ENCODE measurements around the gene AGPS. TPM values are rescaled to one million over a fixed set of nuclear protein-coding genes. Genes with fewer than 3 reads are reported as not detected.

AGPS gene
- total and polyA plus RNA-seq, 2 of the 13 experiments (the other 11 are each of a cell fraction or from before 2014, with no cell fraction given) = 39.4 to 99.0 TPM

GRCh38 chr2:177552422-177553175 is 160.0 kb downstream of the AGPS start (continued):
- 0 out of 2 replicates have a peak, but pooled peaks have one; percentile 5 for TF ChIP-seq ZNF609 (CRISPR knock-in tag; IDR thresholded peaks at IDR 0.05; ENCODE audit: borderline replicate concordance)
- no peak for TF ChIP-seq SMARCE1 (IDR thresholded peaks at IDR 0.05; ENCODE audit: borderline replicate concordance)
- peak; percentile 77 for TF ChIP-seq AGO2 (optimal IDR thresholded peaks at IDR 0.05; ENCODE audit: low read depth, low read length)
- TF ChIP-seq ZBTB1 (CRISPR knock-in tag; IDR thresholded peaks at IDR 0.05; ENCODE audit: borderline replicate concordance) = no peak
- TF ChIP-seq HNF1A (IDR thresholded peaks at IDR 0.05; ENCODE audit: low read depth) = no peak
- TF ChIP-seq HNF1A (CRISPR knock-in tag; IDR thresholded peaks at IDR 0.05; ENCODE audit: borderline replicate concordance) = peak; percentile 54; the same call in 1 of the 2 replicates
- TF ChIP-seq ZNF790 (CRISPR knock-in tag; IDR thresholded peaks at IDR 0.05; ENCODE audit: borderline replicate concordance) = no peak
- peak; percentile 31; the same call in 1 of the 2 replicates for TF ChIP-seq ZNF276 (CRISPR knock-in tag; IDR thresholded peaks at IDR 0.05; ENCODE audit: low read depth)
- no peak for TF ChIP-seq ZC3H4 (CRISPR knock-in tag; IDR thresholded peaks at IDR 0.05; ENCODE audit: borderline replicate concordance)
- peak; percentile 76; the same call in 1 of the 2 replicates for TF ChIP-seq EED (CRISPR knock-in tag; IDR thresholded peaks at IDR 0.05)
- no peak for TF ChIP-seq ZNF17 (CRISPR knock-in tag; IDR thresholded peaks at IDR 0.05)
- TF ChIP-seq NFKB2 (CRISPR knock-in tag; IDR thresholded peaks at IDR 0.05; ENCODE audit: borderline replicate concordance) = peak; percentile 68; the same call in 1 of the 2 replicates
- TF ChIP-seq IRF2 (CRISPR knock-in tag; IDR thresholded peaks at IDR 0.05) = peak; percentile 87
- 0 out of 2 replicates have a peak, but pooled peaks have one; percentile 19 for TF ChIP-seq ZNF616 (CRISPR knock-in tag; IDR thresholded peaks at IDR 0.05; ENCODE audit: low read depth)
- TF ChIP-seq ZKSCAN5 (CRISPR knock-in tag; IDR thresholded peaks at IDR 0.05) = no peak
- TF ChIP-seq ZBTB3 (CRISPR knock-in tag; IDR thresholded peaks at IDR 0.05; ENCODE audit: borderline replicate concordance, low read depth) = no peak
- TF ChIP-seq RBM22 (optimal IDR thresholded peaks at IDR 0.05; ENCODE audit: low read length) = peak; percentile 88
- no peak for TF ChIP-seq KDM1A (CRISPR knock-in tag; IDR thresholded peaks at IDR 0.05)
- no peak for TF ChIP-seq ZNF30 (CRISPR knock-in tag; IDR thresholded peaks at IDR 0.05)
